GM23338 (cell line): Measurements from ENCODE around the gene CGB3. TPM values are rescaled to one million over a fixed set of nuclear protein-coding genes. Genes with fewer than 3 reads are reported as not detected.

Source experiments
- microRNA-seq: library from miRNA; unstranded; fragments of <30 nt; microRNA quantifications from one replicate; pipeline ENCODE4, GENCODE V29; 2017
- polyA plus RNA-seq: library from polyadenylated mRNA; unstranded; fragments of >200 nt; fragmentation: Nextera tagmentation; extraction: Ambion mirVana; gene quantifications from 2 replicates; pipeline ENCODE4 v1.2.1, GENCODE V29; 2016
- small RNA-seq: library from RNA; depleted of rRNA; stranded (forward); fragments of <200 nt; gene quantifications from one replicate; pipeline ENCODE3, GENCODE V24; 2014; ENCODE audit warnings: low replicate concordance
- total RNA-seq: library from RNA; depleted of rRNA; stranded (reverse); fragments of >200 nt; shearing (Covaris generic); gene quantifications from 2 replicates; pipeline ENCODE4 v1.2.3, GENCODE V29; 2014; rRNA removed

The CGB3 gene
- total and polyA plus RNA-seq, 2 experiments from 2014 or later, result not detected

Small RNAs within 50 kb of the gene (microRNA-seq; reads per million reads assigned to microRNA genes)
- not detected for gene MIR6798

Small RNAs within 50 kb of the gene (small RNA-seq; reads per million reads assigned to genes)
- not detected for gene MIR6798

Other genes starting within 250 kb of the CGB3 start
- 30.6 and 53.5 TPM in 2 replicates for gene BCAT2, start 213.3 kb downstream of the CGB3 start, total RNA-seq
- gene BCAT2, start 213.3 kb downstream of the CGB3 start, polyA plus RNA-seq, result 30.4 and 35.8 TPM in 2 replicates
- 5.0 and 8.4 TPM in 2 replicates for gene HSD17B14, start 187.8 kb downstream of the CGB3 start, total RNA-seq
- 11.6 and 11.7 TPM in 2 replicates for gene HSD17B14, start 187.8 kb downstream of the CGB3 start, polyA plus RNA-seq
- gene PLEKHA4, start 155.7 kb downstream of the CGB3 start, total RNA-seq, result 12.3 and 15.1 TPM in 2 replicates
- gene PLEKHA4, start 155.7 kb downstream of the CGB3 start, polyA plus RNA-seq, result 10.9 and 12.2 TPM in 2 replicates
- 14.5 and 15.8 TPM in 2 replicates for gene PPP1R15A, start 151.9 kb downstream of the CGB3 start, total RNA-seq
- gene PPP1R15A, start 151.9 kb downstream of the CGB3 start, polyA plus RNA-seq, result 14.0 and 14.4 TPM in 2 replicates
- gene TULP2, start 125.6 kb downstream of the CGB3 start, total RNA-seq, result 0.12 and 0.42 TPM in 2 replicates
- 1.1 and 1.9 TPM in 2 replicates for gene TULP2, start 125.6 kb downstream of the CGB3 start, polyA plus RNA-seq
- 142 and 163 TPM in 2 replicates for gene NUCB1, start 124.0 kb downstream of the CGB3 start, total RNA-seq
- 57.1 and 64.9 TPM in 2 replicates for gene NUCB1, start 124.0 kb downstream of the CGB3 start, polyA plus RNA-seq
- 0.69 and 0.78 TPM in 2 replicates for gene DHDH, start 90.6 kb downstream of the CGB3 start, total RNA-seq
- gene DHDH, start 90.6 kb downstream of the CGB3 start, polyA plus RNA-seq, result 4.7 and 8.4 TPM in 2 replicates
- gene BAX, start 69.5 kb downstream of the CGB3 start, total RNA-seq, result 184 and 261 TPM in 2 replicates
- gene BAX, start 69.5 kb downstream of the CGB3 start, polyA plus RNA-seq, result 168 and 179 TPM in 2 replicates
- 1,625 and 2,064 TPM in 2 replicates for gene FTL, start 59.0 kb downstream of the CGB3 start, total RNA-seq
- gene FTL, start 59.0 kb downstream of the CGB3 start, polyA plus RNA-seq, result 5,278 and 5,436 TPM in 2 replicates
- 23.1 and 28.9 TPM in 2 replicates for gene GYS1, start 31.0 kb downstream of the CGB3 start, total RNA-seq
- gene GYS1, start 31.0 kb downstream of the CGB3 start, polyA plus RNA-seq, result 15.9 and 19.9 TPM in 2 replicates
- 222 and 252 TPM in 2 replicates for gene RUVBL2, start 30.4 kb downstream of the CGB3 start, total RNA-seq
- 194 and 196 TPM in 2 replicates for gene RUVBL2, start 30.4 kb downstream of the CGB3 start, polyA plus RNA-seq
- gene LHB, start 7.2 kb downstream of the CGB3 start, total RNA-seq, result 1.9 TPM in 1 of 2 replicates, not detected in the other
- gene LHB, start 7.2 kb downstream of the CGB3 start, polyA plus RNA-seq, result 0.76 TPM in 1 of 2 replicates, not detected in the other
- not detected in 2 replicates for gene CGB2, start 7.6 kb upstream of the CGB3 start, total RNA-seq
- gene CGB2, start 7.6 kb upstream of the CGB3 start, polyA plus RNA-seq, result 0.57 TPM in 1 of 2 replicates, not detected in the other
- 0.52 TPM in 1 of 2 replicates, not detected in the other for gene CGB1, start 12.6 kb upstream of the CGB3 start, total RNA-seq
- gene CGB1, start 12.6 kb upstream of the CGB3 start, polyA plus RNA-seq, result not detected in 2 replicates
- not detected in 2 replicates for gene CGB5, start 19.5 kb upstream of the CGB3 start, total RNA-seq
- not detected in 2 replicates for gene CGB5, start 19.5 kb upstream of the CGB3 start, polyA plus RNA-seq
- gene CGB8, start 24.8 kb upstream of the CGB3 start, total RNA-seq, result not detected in 2 replicates
- gene CGB8, start 24.8 kb upstream of the CGB3 start, polyA plus RNA-seq, result not detected in 2 replicates
- gene CGB7, start 33.4 kb upstream of the CGB3 start, total RNA-seq, result 0.97 and 1.0 TPM in 2 replicates
- gene CGB7, start 33.4 kb upstream of the CGB3 start, polyA plus RNA-seq, result 0.32 and 0.66 TPM in 2 replicates
- gene NTF4, start 40.5 kb upstream of the CGB3 start, total RNA-seq, result 0.39 and 0.94 TPM in 2 replicates
- gene NTF4, start 40.5 kb upstream of the CGB3 start, polyA plus RNA-seq, result 2.7 TPM in 2 replicates
- gene KCNA7, start 48.4 kb upstream of the CGB3 start, total RNA-seq, result not detected in 2 replicates
- 0.08 and 0.14 TPM in 2 replicates for gene KCNA7, start 48.4 kb upstream of the CGB3 start, polyA plus RNA-seq
- 349 and 361 TPM in 2 replicates for gene SNRNP70, start 61.1 kb upstream of the CGB3 start, total RNA-seq
- 229 and 243 TPM in 2 replicates for gene SNRNP70, start 61.1 kb upstream of the CGB3 start, polyA plus RNA-seq
- gene LIN7B, start 90.0 kb upstream of the CGB3 start, total RNA-seq, result 1.2 and 7.8 TPM in 2 replicates
- 8.6 and 10.5 TPM in 2 replicates for gene LIN7B, start 90.0 kb upstream of the CGB3 start, polyA plus RNA-seq
- 2.6 and 8.1 TPM in 2 replicates for gene C19orf73, start 94.8 kb upstream of the CGB3 start, total RNA-seq
- gene C19orf73, start 94.8 kb upstream of the CGB3 start, polyA plus RNA-seq, result 8.0 and 9.1 TPM in 2 replicates
- 22.6 and 29.7 TPM in 2 replicates for gene PPFIA3, start 95.2 kb upstream of the CGB3 start, total RNA-seq
- gene PPFIA3, start 95.2 kb upstream of the CGB3 start, polyA plus RNA-seq, result 21.3 and 25.4 TPM in 2 replicates
- gene HRC, start 131.1 kb upstream of the CGB3 start, total RNA-seq, result 1.4 and 1.9 TPM in 2 replicates
- 2.0 and 2.5 TPM in 2 replicates for gene HRC, start 131.1 kb upstream of the CGB3 start, polyA plus RNA-seq
- gene TRPM4, start 133.5 kb upstream of the CGB3 start, total RNA-seq, result 11.6 and 16.5 TPM in 2 replicates
- gene TRPM4, start 133.5 kb upstream of the CGB3 start, polyA plus RNA-seq, result 25.7 and 30.4 TPM in 2 replicates